ENCODE measurements around the gene PHYKPL.
A peak's percentile ranks its signal among the peaks of the same experiment; 100 is the strongest.
"Not testable (repeated sequence)": the region's sequence is repeated elsewhere in the genome, so short reads cannot be mapped to it uniquely, and the experiment has no call there.

The PHYKPL gene

DNA sequence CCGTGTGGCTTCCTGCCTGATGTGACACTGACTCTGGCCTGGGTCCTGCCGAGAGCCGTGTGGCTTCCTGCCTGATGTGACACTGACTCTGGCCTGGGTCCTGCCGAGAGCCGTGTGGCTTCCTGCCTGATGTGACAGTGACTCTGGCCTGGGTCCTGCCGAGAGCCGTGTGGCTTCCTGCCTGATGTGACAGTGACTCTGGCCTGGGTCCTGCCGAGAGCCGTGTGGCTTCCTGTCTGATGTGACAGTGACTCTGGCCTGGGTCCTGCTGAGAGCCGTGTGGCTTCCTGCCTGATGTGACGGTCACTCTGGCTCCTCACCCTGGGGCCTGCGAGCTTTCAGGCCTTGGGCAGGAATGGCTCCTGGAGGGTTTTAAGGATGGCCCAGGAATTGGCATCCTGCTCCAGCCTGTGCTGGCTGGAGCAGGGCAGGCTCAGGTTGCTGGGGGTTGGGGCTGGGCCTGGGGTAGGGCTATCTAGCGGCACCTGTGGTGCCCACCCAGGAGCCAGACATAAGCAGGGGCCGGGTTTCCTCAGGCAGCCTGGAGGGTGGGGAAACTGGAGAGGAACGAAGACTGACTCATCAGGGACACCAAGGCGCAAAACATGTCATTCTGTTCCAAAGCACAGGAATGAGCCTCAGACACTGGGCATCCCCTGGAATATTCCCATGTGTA, 7.2 kb upstream of the PHYKPL start:
- DNase-seq (ENCODE audit: low read depth) = not testable (repeated sequence)

DNA sequence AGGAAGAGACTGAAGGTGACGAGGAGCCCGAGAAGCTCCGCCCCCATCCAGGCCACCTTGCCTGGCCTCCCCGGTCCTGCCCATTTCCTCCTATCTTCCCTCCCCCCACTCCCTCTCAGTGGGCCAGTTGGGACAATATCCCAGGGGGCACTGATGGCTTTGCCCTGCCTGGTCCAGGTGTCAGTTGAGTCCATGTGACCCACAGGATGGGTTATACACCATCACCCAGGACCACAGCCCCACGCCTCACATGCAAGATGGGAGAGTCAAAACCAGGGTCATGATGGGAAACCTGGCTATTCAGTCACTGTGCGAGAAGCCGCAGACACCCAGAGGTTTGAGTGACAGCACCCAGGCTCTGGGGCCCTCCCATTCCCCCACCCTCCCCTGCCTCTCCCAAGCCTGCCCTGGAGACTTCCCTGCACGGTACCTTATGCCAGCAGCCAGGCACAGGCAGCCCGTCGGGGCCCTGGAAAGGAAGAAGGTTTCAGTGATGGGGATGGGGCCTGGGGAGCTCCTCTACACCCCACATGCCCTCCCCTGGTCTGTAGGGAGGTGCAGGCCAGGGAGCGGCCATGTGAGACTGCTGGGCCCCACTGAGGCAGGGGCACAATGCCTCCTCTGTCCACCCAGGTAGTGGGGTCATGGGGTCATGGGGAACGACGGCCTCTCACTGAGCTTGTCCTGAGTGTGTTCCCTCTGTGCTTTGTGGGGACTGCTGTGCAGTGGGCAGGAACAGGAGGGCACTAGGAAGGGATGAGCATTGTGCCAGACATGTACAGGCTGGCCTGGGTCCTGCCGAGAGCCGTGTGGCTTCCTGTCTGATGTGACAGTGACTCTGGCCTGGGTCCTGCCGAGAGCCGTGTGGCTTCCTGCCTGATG, 6.3 kb upstream of the PHYKPL start:
- DNase-seq (ENCODE audit: low read depth) = no peak

DNA sequence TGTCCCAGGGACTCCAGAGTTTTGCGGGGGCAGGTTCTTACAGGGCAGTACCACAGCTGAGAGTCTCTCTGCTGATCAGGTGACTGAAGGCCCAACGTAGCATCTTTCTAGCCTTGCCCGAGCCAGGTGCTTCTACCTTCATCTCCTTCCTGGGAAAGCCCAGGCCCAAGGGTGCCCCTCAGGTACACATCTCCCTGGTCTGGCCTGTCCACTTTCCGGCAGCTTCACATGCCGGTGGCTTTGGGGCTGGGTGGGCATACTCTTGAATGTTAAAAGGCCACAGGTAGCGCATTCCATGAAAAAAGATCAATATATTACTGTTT, 5.7 kb upstream of the PHYKPL start:
- no peak for DNase-seq (ENCODE audit: low read depth)

DNA sequence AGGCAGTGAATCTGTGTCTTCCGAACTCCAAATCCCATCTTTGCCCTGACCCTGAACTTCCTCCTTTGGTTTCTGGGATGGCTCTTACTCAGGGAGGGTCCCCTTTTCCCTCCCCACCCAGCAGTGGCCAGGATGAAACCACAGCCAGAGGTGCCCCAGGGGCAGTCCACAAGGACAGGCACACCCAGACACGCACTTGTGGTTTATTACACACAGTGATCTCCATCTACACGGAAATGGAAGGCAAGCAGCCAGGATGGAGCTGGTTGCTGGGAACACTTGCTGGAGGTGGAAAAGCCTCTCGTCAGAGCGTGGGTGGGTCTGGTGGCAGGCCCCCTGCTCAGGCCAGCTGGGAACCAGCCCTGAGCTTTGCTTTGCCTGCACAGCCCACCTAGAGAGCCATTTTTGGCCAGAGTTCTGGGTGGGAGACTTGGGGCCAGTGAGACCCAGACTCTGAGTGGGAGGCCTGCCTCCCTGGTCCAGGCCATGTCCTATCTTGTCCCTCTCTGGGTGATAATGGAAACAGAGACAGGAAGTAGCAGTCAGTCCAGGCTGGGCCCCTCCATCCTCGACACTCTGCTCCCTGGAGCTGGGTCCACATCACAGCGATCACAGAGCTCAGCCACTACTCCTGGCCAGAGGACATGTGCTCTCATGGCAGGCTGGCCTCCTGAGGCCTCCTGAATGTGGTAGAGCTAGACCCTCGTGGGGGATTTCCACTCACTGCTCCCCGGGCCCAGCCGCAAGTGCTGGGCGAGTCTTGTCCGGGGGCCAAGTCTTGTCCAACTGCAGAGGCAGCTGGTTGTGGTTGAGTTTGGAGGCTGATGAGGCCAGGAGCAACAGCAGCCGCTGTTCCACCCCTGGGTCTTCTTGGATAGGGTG, 5.1 kb upstream of the PHYKPL start:
- DNase-seq (ENCODE audit: low read depth) = no peak

DNA sequence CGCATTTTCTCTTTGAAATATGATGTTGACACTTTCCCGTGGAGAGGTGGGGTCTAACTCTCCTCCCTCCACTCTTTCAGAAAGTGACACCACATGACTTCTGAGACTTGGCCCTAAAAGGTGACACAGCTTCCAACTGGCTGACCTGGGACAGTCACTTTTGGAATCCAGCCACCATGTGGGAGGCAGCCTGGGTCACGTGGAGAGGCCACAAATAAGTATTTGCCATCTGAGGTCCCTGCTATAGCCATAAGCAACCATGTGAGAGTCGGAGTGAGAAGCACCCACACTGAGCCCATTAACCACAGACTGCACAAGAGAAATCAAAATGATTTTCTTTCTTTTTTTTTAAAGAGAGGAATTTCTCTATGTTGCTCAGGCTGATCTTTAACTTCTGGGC, 4.1 kb upstream of the PHYKPL start:
- DNase-seq (ENCODE audit: low read depth) = no peak

DNA sequence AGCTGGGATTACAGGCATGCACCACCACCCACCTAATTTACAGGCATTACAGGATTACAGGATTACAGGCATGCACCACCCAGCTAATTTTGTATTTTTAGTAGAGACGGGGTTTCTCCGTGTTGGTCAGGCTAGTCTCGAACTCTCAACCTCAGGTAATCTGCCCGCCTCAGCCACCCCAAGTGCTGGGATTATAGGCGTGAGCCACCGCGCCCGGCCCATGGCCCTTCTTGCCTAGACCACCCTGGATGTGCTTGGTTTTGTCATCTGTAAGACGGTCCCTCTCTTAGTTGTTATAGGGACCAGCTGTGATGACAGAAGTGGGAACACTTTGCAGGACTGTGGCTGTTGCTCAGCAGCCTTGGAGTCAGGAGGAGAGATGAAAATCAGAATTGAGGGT, 3.5 kb upstream of the PHYKPL start:
- DNase-seq (ENCODE audit: low read depth) = no peak

DNA sequence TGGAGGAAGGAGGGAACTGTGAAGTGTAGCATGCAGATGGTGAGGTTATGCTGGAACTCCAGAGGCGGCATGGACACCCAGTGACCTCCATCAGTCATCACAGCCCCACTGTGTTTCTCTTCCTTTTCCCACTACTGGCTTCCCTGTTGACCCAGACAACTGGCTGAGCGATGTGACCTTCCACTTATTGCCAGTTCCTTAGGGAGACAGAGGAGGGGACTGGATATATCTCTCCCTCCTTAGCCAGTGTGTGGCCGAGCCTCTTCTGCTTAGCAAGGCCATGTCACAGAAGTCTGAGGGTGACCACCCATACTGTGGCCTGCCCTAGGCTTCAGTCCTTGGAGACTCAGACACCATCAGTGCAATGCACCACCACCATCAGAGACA, 3.0 kb upstream of the PHYKPL start:
- no peak for DNase-seq (ENCODE audit: low read depth)

DNA sequence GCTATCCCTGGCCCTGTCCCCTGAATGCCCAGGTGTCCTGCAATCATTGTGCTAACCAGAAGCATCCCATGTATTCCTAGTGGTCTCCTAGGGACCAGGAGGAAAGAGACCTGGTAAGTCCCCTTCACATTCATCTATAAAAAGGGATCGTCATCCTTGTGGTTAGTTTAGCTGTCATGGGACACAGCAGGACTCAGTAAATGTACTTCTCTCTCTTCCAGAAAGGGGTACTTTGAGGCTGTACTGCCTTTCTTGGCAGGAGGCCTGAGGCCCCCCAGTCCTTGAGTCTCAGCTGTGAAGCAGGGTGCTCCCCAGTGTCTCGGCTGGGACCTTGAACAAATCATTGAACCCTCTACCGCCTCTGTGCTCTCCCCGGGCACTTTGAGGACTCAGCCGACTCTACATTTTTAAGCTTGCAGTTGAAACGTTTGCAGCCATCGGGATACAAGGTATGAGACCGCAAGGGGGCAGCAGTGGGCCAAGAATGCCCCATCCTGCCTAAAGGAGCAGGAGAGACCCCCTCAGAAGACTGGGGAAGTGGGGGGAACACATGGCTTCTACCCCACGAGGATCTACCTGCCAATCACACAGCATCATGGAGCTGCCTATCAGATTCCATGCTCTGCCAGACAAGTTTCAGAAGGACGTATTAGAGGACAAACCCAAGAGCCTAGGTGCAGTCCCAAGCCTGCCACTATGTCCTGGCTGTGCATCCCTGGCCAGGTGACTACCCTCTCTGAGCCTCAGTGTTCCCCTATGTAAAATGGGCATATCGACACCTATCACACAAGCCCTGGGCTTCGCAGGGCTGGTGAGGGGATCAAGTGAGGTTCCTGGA, 2.4 kb upstream of the PHYKPL start:
- DNase-seq (ENCODE audit: low read depth) = peak; percentile 69

DNA sequence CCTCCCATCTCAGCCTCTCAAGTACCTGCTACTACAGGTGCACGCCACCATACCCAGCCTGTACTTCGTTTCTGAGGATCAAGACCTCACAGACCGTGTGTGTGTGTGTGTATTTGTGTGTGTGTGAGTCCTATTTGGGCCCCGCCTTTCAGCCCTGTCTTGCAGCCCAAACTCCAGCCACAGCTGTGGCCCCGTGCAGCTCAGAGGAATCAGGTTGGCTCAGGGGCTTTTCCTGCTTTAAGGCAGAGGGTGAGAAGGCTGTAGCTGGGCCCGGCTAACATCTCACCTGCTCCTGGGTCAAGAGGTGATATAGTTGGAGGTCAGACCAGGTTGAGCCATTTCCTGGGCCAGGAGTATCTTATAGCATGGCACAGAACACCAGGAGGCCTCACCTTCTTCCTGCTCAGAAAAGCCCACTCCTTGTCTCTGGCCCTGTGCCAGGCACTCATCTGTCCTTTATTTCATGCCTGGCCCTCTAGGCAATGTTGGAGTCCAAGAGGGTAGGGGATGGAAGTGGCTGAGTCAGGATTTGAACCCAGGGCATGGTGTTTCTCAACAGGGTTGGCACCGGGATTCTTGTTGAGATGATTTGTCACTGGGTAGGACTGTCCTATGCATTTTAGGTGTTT, 1.6 kb upstream of the PHYKPL start:
- no peak for DNase-seq (ENCODE audit: low read depth)

DNA sequence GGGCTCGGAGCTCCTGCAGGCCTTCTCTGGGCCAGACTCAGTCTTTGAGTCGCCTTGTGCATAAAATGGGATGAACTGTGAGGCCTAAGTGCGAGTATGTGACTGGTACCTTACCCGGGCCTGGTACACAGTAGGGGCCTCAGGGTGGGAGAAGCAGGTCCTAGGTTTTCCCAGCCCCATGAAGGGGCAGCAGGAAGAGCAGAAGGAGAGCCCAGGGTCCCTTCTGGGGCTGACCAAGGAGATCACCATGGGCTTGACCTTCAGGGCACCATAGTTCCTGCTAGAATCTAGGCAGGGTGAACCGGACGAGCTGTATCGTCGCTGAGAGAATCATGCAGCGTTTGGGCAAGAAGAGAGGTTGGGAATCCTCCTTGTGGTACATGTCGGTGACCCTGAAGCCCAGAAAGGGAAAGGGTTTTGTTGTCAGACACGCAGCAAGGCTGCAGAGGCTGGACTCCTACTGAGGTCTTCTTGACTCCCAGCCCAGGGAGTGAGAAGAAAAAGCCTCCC, 373 bp upstream of the PHYKPL start:
- no peak for DNase-seq (ENCODE audit: low read depth)

DNA sequence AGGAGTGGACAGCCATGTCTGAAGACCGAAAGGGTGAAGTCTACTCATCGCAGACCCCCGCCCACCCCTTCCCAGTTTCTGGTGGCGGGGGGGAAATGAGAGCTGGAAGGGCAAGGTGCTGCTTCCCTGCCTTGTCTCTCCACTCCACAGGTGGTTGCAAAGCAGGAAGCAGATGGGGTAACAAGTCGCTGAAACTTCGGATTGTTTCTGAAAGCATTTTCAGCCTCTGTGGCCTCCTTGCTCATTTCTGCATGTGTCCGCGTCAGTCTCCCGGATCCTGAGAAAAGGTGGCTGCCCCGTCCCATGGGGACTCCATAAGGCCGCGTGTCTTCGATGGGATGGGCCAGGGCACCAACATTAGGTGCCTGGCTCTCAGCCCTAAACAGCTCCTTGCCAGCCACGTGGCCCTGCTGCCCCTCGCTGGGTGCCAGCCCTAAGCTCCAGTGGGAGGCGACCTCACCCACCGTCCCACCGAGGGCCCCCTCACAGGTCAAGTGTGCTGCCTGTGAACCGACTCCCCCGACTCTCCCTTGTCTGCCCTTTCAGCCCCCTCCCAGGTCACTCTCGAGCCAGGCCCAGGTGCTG, 971 bp downstream of the PHYKPL start:
- DNase-seq (ENCODE audit: low read depth) = no peak

DNA sequence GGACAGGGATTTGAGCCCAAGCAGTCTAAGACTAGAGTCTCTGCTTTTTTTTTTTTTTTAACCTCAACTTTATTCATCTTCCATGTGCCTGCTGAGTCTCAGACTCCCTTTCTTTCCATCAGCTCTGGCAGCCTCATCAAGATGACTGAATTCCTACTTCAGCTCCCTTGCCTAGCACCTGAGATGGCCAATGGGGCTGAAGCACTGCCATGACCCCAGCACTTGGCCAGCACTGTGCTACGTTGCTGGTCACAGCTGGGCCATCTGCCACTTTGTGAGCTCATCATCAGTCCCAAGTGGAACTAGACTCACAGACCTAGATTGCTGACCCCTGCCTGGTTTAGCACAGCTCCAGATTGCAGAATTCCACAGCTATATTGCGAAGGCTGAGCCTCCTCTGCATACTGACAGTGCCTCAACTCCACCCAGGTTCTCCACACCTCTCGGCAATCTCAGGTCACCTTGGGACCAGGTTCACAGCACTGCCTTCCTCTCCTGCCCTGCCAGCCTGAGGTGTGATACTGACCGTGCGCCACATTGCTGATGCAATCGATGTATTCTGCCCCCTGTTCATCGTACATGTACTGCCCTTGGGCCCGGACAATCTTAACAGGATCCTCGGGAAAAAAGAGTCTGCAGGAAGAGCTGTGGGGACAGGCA, 1.6 kb downstream of the PHYKPL start:
- no peak for DNase-seq (ENCODE audit: low read depth)

DNA sequence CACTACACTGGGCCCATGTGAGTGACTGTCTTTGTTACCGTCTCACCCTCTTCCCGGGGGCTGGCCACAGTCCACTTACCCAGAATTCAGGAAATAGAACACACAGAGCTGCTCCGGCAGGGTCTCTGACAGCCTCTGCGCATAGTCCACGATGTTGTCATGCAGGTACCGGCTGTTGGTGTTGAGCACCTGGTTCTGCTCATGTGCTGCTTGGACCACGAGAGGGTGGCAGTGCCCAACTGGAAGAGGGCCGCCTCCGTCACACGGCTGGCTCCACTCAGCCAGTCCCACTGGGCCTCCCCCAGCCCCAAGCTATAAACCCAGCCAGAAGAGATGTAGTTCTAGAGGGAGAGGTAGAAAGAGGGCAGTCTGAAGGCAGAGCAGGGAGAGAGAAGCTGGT, 2.7 kb downstream of the PHYKPL start:
- no peak for DNase-seq (ENCODE audit: low read depth)

DNA sequence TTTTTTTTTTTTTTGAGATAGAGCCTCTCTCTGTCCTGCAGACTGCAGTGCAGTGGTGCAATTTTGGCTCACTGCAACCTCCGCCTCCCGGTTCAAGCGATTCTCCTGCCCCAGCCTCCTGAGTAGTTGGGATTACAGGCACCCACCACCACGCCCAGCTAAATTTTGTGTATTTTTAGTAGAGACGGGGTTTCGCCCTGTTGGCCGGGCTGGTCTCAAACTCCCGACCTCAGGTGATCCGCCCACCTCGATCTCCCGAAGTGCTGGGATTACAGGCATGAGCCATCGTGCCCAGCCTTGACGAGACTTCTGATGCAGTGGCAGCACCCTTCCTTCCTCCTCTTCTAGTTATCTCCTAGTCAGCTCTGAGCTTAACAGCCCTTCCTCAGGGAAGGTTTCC, 3.5 kb downstream of the PHYKPL start:
- not testable (repeated sequence) for DNase-seq (ENCODE audit: low read depth)

DNA sequence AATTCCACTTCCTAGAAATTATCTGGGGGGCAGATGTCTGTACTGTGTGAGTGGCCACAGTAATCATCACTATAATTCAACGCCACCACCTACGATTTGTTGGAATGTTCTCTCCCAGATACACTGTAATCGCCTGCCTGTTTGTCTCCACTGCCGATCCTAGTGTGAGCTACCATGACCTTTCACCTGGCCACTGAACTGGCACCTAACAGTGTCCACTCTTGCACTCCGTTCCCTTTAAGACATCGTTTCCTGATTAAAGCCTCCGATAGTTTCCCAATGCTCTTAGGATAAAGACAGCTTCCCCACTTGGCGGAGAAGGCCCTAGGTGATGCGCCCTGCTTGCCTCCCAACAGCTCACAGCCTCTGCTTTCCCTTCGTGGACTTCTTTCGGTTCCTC, 4.0 kb downstream of the PHYKPL start:
- no peak for DNase-seq (ENCODE audit: low read depth)

DNA sequence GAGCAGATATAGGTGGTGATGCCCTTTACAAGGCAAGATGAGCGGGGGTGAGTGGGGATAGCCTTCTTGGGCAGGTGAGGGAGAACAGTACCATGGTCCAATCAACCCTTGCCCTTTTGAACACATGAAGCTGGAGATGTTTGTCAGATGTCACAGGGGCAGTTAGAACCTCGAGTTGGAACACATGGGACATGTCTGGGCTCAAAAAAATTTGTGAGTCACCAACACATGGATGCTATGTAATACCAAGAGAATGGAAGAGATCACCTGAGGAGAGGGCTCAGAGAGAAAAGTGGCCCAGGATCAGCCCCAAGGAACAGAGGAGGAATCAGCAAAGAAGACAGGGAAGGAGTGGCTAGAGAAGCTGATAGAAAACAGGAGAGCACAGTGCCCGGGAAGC, 4.7 kb downstream of the PHYKPL start:
- no peak for DNase-seq (ENCODE audit: low read depth)

DNA sequence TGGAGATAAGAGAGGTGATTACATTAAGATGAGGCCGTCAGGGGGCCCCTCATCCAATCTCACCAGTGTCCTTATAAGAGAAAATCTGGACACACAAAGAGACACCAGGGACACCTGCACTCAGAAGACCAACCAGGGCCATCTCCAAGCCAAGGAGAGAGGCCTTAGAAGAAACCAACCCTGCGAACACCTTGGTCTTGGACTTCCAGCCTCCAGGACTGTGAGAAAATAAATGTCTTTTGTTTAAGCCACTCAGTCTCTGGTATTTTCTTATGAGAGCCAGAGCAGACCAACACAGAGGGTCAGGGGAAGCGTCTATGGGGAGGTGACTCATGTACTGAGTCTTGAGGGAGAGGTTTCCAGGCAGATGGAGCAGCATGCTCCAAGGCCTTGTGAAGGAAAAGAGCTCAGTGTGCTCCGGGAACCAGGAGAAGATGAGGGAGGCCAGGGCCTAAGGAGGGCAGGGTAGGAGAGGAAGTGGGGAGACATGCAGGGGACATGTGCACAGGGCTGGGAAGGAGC, 5.4 kb downstream of the PHYKPL start:
- no peak for DNase-seq (ENCODE audit: low read depth)

DNA sequence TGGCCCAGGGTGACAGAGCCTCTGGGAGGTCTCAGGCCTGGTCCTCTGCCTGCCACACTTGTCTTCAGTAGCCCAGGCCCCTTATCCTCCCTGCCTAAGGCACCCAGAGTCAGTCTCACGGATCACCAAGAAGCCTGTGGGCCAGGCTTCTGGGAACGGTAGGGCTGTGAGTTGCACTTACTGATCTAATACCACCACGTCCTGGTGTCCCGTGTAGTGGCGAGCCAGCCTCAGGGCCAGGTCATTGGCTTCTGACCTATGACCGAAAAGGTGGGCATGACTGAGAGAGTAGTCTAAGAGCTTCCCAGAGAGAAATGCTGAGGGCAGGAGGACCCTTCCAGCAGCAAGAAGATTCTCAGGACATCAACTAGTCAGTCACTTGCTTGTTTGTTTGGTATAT, 7.4 kb downstream of the PHYKPL start:
- DNase-seq (ENCODE audit: low read depth) = no peak

DNA sequence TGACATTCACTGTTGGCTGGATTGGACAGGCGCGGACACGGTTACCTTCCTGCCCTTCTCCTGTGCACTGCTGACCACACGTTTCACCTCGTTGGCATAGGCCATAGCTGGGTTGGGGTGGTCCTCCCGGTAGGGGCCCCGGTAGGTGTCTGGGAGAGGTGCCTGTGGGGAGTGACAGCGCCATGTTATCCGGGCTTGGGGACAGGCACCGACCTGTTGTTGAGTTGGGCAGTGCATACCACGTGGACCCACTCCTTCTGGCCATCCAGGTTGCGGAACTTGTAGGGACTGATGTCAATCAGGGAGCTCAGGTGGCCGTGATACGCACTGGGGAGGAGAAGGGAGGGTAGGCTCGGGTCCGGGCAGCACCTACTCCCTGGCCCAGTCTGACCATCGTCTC, 8.2 kb downstream of the PHYKPL start:
- no peak for DNase-seq (ENCODE audit: low read depth)

DNA sequence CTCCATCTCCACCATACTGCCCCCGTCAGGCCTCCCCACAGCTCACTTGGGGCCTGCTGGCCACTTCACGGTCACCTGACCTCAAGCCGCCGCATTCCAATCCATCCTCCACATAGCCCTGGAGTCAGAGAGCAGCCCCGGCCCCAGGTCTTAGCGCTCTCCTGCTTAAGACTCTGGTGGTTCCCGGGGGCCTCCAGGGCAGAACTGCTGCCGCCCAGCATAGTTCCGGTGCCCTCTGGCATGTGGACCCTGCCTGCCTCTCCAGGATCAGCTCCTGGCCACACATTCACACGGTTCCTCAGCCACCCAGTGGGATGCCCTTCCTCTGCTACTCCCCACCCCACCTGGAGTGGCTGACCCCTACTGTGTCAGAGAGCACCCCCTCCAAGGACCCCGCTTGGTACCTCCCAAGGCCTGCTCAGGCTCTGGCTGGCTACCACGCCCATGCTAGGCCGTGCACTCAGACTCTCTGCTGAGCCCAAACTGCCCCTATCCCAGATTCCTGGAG, 8.7 kb downstream of the PHYKPL start:
- no peak for DNase-seq (ENCODE audit: low read depth)

Data from stimulated activated CD8-positive, alpha-beta memory T cell treated with anti-CD3 and anti-CD28 coated beads, Interleukin-15, amount 100 ng/mL, for 1 hour (primary cell).